MG63 (cell line): ENCODE results near the gene GRM8. TPM values are rescaled to one million over a fixed set of nuclear protein-coding genes. Genes with fewer than 3 reads are reported as not detected.

Experiments used
- DNase-seq: peaks from one replicate; pipeline ENCODE4 v3.0.0-alpha.2; 2020
- H3K27me3 ChIP-seq: fragments of 250-450 bp; sonication (Bioruptor Pico); 2 replicates; pipeline ENCODE4 v1.5.1; 2020; ENCODE audit warnings: mild to moderate bottlenecking, moderate library complexity
- H3K36me3 ChIP-seq: fragments of 250-450 bp; sonication (Bioruptor Pico); 2 replicates; pipeline ENCODE4 v1.5.1; 2020; ENCODE audit warnings: mild to moderate bottlenecking, moderate library complexity
- H3K4me3 ChIP-seq: fragments of 250-450 bp; sonication (Bioruptor Pico); 2 replicates; pipeline ENCODE4 v1.5.1; 2020; ENCODE audit warnings: mild to moderate bottlenecking, moderate library complexity
- H3K9me3 ChIP-seq: fragments of 250-450 bp; sonication (Bioruptor Pico); 2 replicates; pipeline ENCODE4 v1.5.1; 2020; ENCODE audit warnings: mild to moderate bottlenecking, moderate library complexity
- total RNA-seq: library from RNA; depleted of rRNA; stranded (reverse); fragments of >200 nt; shearing (Covaris generic); gene quantifications from 2 replicates; pipeline ENCODE4 v1.2.3, GENCODE V29; 2014; ENCODE audit warnings: low replicate concordance

Gene GRM8
- total RNA-seq, 1 experiment from 2014 or later = not detected

DNA sequence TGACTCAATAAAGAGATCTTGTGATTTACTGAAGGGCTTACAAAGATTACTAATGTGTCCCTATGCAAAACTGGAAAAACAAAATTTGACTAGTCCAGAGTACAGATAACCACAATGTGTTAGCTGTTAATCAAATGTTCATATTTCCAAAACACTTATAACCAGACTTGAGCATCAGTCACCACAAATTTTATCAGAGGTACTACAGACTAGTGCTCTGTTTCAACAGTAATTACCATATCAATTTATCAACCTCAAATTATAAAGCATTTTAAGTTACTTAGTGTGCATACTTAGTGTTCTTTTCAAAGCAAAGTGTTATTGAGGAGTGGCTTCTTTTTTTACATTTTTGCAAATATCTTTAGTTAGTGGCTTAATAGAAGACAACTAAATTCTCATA, 765.9 kb downstream of the GRM8 start:
- Histone ChIP-seq H3K27me3 (no peaks in the 10 kb centered on the region), H3K4me3 (no peak overlapping the region), H3K36me3 (no peaks in the 10 kb centered on the region), H3K9me3 (no peaks in the 10 kb centered on the region)
- DNase-seq = no peak

DNA sequence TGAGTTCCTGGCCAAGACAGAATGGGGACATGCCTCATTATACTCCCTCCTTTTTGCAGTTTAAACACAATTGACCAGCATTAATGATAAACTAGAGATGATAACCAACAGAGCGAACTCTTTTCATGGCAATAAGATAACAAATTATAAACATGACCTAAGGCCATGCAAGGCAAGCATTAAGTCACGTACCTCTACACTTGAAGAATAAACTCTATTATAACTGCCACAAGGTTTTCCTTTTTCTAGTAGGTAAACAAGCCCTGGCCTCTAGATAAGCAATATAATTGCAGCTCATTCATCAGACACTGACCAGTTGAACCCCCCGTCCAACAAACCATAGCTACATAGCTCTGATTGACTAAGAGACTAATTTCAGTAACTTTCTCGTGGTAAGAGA, 767.0 kb downstream of the GRM8 start:
- no peak for DNase-seq
- no peak overlapping the region for H3K4me3 ChIP-seq
- H3K27me3 ChIP-seq = no peaks in the 10 kb centered on the region
- H3K36me3 ChIP-seq = no peaks in the 10 kb centered on the region
- no peaks in the 10 kb centered on the region for H3K9me3 ChIP-seq

DNA sequence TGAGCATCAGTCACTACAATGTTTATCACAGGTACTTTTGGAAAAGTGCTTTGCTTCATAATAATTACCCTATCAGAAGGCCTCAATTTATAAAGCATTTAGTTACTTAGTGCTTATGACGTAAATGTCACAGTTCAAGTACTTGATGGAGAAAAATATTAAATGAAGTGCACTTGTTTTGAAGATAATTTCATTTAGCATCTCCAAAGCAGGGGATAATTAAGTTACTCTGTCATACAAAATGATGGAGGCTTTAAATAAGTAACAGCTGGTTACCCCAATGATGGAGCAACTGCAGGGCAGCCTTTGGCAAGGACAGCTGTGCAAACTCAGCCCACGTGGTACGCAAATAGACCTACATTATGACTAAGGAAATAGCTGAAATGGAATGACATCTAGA, 768.8 kb downstream of the GRM8 start:
- no peaks in the 10 kb centered on the region for H3K27me3 ChIP-seq
- H3K4me3 ChIP-seq = no peak overlapping the region
- no peaks in the 10 kb centered on the region for H3K36me3 ChIP-seq
- no peaks in the 10 kb centered on the region for H3K9me3 ChIP-seq
- peak; percentile 12 for DNase-seq

DNA sequence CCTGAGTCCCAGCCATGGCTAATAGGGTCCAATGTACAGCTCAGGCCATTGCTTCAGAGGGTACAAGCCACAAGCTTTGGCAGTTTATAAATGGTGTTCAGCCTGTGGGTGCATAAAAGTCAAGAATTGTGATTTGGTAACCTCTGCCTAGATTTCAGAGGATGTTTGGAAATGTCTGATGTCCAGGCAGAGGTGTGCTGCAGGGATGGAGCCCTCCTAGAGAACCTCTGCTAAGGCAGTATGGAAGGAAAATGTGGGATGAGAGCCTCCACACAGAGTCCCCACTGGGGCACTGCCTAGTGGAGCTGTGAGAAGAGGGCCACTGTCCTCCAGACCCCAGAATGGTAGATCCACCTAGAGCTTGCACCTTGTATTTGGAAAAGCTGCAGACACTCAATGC, 779.9 kb downstream of the GRM8 start:
- Histone ChIP-seq H3K9me3 (no peaks in the 10 kb centered on the region; the same call in 1 of the 2 replicates), H3K27me3 (no peaks in the 10 kb centered on the region), H3K36me3 (no peaks in the 10 kb centered on the region), H3K4me3 (no peak overlapping the region)
- DNase-seq = no peak

DNA sequence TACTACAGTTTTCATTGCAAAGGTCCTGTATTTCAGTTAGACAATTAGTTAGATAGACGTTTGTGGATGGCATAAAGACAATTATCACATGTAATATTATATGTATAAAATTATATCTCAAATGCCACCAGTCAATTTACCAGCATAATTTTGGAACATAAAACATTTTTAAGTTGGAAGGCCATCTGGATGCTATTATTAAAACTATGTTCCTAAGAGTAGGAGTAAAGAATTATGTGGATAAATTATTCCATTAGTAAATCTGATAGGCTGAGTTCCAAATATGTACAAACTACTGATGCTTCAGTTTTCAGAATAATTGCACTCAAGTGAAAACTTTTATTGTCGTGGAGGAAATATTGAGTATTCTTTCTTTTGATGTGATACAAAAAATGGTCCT, 790.3 kb downstream of the GRM8 start:
- H3K9me3 ChIP-seq = no peaks in the 10 kb centered on the region; the same call in 1 of the 2 replicates
- no peak for DNase-seq
- H3K4me3 ChIP-seq = no peak overlapping the region
- no peaks in the 10 kb centered on the region for H3K27me3 ChIP-seq
- H3K36me3 ChIP-seq = no peaks in the 10 kb centered on the region

DNA sequence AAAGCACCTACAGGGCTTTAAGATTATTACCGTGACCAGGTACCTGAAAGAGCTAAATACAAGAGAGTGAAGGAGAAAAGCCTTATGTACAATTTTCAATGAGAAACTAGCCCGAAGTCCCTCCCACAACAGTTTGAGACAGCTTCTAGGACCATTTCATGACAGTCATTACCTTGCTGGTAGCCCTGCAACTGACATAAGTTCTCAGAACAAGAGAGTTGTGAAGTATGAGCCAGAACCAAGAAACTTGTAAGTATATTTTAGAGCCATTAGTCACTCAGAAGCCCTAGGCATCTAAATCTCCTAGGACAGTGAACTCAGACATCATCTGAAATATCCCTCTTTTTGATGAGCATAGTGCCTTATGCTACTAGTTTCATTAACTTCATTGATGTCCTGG, 792.1 kb downstream of the GRM8 start:
- no peak for DNase-seq
- no peak overlapping the region for H3K4me3 ChIP-seq
- no peaks in the 10 kb centered on the region for H3K36me3 ChIP-seq
- H3K27me3 ChIP-seq = no peaks in the 10 kb centered on the region
- no peaks in the 10 kb centered on the region; the same call in 1 of the 2 replicates for H3K9me3 ChIP-seq

DNA sequence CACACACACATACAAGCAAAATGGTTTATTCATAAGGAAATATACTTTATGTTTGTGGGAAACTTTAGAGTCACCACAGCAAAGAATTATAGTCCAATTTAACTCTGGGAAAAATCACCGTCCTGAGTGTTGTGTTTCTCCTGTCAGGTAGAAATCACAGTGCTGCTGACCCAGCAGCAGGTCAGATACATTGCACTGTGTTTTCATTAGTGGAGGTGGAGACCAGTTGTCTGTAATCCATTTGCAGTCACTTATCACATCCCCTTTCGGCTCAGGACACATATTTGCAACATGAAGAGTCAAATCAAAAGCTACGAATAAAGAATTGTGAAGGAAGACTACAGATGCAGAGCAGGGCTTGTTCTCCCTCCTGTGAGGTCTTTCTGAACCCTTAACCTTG, 799.6 kb downstream of the GRM8 start:
- DNase-seq = no peak
- no peaks in the 10 kb centered on the region for H3K27me3 ChIP-seq
- H3K9me3 ChIP-seq = no peaks in the 10 kb centered on the region
- H3K4me3 ChIP-seq = no peak overlapping the region
- H3K36me3 ChIP-seq = no peaks in the 10 kb centered on the region

DNA sequence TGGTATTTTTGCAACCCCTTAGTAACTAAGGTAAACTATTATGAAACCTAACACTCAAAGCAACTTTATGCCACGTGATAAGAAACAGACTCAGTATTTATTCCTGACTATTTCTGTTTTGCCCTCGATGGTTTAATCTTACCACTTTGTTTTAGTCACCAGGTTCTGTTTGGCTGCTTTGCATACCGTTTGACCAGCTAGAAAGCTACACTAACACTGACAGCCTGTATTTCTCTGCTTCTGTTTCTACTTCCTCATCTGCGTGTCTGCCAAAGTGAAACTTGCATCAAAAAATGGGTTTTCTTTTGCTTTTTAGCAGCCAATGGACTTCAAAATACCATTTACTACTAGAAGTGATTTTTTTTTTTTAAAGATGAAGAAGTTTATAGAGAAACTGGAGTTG, 802.5 kb downstream of the GRM8 start:
- Histone ChIP-seq H3K36me3 (no peaks in the 10 kb centered on the region), H3K27me3 (no peaks in the 10 kb centered on the region), H3K9me3 (no peaks in the 10 kb centered on the region), H3K4me3 (no peak overlapping the region)
- DNase-seq = no peak

DNA sequence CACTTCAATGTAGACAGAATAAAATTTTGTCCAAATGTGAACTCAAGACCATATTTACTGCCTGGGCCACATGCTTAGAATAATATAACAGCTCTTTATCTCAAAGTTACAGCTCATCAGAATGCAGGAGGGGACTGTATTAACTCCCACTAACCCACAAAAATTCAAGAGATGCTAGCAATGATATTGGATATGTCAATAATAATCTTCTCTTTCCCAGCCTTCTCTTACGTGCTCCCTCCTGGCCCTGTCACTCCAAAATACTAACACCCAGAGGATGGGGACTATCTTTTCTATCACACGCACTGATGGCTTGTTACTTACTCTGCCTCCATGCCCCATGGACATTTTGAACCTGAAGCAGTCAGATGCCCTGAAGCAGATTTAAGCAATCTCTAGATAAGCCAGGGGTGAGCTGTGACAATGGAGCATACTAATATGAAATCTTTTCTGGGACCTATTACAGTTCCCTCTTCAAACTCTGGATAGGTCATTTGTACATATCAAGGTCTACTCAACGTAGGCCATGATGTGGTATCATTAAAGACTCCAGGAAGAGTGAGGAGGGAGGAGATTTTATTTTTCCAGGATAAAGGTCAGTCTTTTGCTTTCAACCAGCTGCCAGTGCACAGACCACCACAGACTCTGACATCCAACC, 803.0 kb downstream of the GRM8 start:
- Histone ChIP-seq H3K4me3 (no peak overlapping the region), H3K36me3 (no peaks in the 10 kb centered on the region), H3K9me3 (no peaks in the 10 kb centered on the region), H3K27me3 (no peaks in the 10 kb centered on the region)
- no peak for DNase-seq

DNA sequence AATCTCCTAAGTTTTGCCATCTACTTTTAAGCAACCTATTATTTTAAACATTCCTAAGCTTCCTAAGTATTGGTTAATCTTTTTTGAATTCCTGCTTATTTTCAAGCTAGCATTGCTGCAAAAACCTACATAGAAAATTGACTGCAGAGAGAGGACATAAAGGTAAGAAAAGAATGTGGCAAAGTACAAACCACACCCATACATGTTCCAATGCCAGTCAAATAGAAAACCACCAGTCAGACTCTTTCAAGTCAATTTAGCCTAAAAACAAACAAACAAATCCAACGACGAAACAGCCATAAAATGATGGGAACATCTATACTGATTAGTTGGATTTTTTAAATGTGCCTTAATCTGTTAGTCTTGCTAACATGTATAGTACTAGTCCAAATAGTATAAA, 804.8 kb downstream of the GRM8 start:
- Histone ChIP-seq H3K36me3 (no peaks in the 10 kb centered on the region), H3K4me3 (no peak overlapping the region), H3K9me3 (no peaks in the 10 kb centered on the region), H3K27me3 (no peaks in the 10 kb centered on the region)
- no peak for DNase-seq

DNA sequence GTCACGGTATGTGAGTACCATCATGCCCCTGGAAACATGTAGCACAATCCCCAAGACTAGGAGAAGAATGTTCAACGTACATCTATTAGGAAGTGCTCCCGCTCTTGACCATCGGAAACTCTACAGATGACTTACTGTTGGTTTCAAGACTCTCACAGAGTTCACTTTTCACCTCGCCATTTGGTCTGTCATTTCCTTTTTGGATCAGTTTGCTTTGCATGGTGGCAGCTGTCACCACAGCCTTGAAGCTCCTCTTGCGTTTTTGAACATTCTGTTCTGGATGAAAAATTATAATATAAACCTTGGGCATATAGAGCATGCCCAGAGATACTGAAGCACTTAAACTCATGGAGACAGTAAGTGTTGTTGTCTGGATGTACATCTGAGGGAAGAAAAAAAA, 806.8 kb downstream of the GRM8 start:
- H3K36me3 ChIP-seq = no peaks in the 10 kb centered on the region
- H3K27me3 ChIP-seq = no peaks in the 10 kb centered on the region
- H3K4me3 ChIP-seq = no peak overlapping the region
- no peaks in the 10 kb centered on the region for H3K9me3 ChIP-seq
- DNase-seq = no peak

DNA sequence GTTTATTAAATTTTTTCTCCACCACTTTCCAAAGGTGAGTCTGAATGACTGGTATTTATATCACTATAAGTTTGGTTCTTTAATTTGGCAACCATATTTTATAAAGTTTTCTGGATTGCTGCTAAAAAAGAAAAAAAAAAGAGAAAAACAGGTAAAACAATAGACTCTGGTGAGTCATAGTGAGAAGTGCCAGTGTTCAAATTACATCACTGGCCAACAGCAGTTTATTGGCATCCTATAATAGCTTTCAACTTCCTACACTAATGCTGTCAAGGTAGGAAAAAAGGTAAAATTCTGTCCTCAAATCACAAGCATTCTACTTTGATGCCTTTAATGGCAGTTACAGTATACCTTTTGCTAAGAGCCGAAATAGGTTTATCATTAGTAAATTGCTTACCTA, 808.8 kb downstream of the GRM8 start:
- H3K27me3 ChIP-seq = no peaks in the 10 kb centered on the region
- H3K4me3 ChIP-seq = no peak overlapping the region
- H3K9me3 ChIP-seq = no peaks in the 10 kb centered on the region
- H3K36me3 ChIP-seq = no peaks in the 10 kb centered on the region
- DNase-seq = no peak

DNA sequence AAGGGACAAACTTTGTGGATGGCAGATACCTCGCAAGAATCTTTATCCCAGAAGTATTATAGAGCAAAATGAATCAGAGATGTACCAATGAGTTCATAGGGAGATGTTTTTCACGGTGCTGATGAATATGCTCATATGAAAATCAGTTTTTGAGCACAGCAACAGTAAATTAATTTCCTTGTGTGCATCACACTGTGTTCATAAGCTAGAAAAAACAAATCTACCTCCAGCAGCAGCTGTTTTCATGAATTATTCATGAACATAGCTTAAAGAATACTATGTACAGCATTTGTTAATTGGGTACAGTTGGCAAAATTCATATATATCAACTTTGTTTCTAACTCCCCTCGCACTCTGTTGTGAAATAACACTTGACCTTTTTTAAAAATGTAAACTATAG, 809.8 kb downstream of the GRM8 start:
- Histone ChIP-seq H3K27me3 (no peaks in the 10 kb centered on the region), H3K36me3 (no peaks in the 10 kb centered on the region), H3K9me3 (no peaks in the 10 kb centered on the region), H3K4me3 (no peak overlapping the region)
- DNase-seq = no peak

DNA sequence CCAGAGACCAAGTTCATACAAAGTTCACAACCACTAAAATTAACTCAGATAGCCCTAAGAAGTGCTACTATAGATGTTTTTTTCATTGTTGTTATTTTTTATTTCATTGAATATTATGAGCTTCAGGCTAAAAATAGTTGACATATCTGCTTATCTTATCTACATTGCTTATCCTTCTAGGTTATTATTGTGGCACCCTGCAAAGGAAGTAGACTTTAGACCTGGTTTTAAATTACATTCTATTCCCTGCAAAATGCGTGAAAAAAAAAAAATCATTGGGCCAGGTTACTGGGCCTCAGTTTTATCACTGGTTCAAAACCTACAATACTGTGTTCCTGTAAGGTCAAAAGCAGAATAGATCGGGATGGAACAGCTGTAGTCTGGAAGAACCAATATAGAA, 811.0 kb downstream of the GRM8 start:
- H3K36me3 ChIP-seq = no peaks in the 10 kb centered on the region
- no peaks in the 10 kb centered on the region for H3K9me3 ChIP-seq
- DNase-seq = no peak
- no peak overlapping the region for H3K4me3 ChIP-seq
- H3K27me3 ChIP-seq = no peaks in the 10 kb centered on the region

DNA sequence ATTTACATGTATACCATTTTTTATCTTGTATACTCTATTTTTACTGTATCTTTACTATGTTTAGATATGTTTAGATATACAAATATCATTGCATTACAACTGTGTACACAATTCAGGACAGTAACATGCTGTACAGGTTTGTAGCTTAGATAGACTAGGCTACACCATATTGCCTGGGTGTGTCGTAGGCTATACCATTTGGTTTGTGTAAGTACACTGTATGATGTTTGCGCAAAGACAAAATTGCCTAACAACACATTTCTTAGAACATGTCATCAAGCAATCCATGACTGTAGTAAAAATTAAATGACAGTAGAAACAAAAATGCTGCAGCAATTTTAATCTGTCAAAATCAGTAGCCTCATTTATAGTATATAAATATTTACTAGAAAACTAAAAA, 812.2 kb downstream of the GRM8 start:
- no peaks in the 10 kb centered on the region for H3K36me3 ChIP-seq
- H3K27me3 ChIP-seq = no peaks in the 10 kb centered on the region
- no peaks in the 10 kb centered on the region for H3K9me3 ChIP-seq
- H3K4me3 ChIP-seq = no peak overlapping the region
- DNase-seq = no peak

DNA sequence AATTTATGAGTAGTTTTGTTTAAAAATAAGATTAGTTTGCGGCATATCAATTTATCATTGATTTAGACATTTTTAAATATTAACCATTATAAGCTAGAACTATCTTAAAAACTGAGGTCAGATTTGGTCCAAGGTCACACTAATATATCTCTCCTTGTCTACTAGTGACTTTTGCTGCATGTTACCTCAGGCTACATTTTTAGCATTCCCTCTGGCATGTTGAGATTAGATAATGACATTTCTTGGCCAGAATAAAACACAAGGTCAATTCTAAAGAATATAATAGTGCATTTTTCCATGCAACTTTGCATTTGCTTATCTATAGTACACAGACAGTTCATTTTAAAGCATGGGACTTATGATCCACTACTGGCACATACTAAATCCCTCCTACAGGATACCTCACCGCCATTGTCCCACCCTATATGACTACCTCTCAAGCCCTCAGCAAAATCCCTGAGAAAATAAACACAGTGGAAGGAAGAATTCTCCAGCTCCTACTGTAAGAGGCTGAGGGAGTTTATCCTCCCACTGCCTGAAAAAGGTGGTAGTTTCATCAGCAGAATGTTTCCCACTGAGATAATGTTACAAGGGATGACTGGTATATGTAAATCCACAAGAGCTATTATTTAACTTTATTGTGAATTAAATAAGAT, 816.4 kb downstream of the GRM8 start:
- no peaks in the 10 kb centered on the region for H3K36me3 ChIP-seq
- H3K4me3 ChIP-seq = no peak overlapping the region
- H3K9me3 ChIP-seq = no peaks in the 10 kb centered on the region
- H3K27me3 ChIP-seq = no peaks in the 10 kb centered on the region
- DNase-seq = peak; percentile 1

DNA sequence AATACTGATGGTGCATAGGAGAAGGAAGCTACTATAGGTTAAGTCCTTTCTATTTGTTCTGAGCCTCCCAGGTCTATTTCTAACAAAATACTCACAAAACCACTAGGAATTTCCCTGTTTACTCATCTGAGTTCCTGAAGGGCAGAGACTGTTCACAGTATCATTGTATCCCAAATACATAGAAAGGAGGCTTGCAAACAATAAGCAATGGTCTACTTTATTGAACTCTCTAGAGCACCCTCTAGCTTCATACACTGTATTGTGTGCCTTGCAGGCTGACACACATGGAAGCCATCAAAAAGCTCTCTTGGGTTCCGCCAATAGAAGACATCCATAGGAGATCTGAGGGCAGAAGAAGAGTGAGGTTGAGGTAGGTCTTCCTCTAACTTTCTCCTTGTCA, 826.1 kb downstream of the GRM8 start:
- H3K9me3 ChIP-seq = no peaks in the 10 kb centered on the region
- H3K27me3 ChIP-seq = no peaks in the 10 kb centered on the region
- no peak for DNase-seq
- H3K36me3 ChIP-seq = no peaks in the 10 kb centered on the region
- H3K4me3 ChIP-seq = no peak overlapping the region

DNA sequence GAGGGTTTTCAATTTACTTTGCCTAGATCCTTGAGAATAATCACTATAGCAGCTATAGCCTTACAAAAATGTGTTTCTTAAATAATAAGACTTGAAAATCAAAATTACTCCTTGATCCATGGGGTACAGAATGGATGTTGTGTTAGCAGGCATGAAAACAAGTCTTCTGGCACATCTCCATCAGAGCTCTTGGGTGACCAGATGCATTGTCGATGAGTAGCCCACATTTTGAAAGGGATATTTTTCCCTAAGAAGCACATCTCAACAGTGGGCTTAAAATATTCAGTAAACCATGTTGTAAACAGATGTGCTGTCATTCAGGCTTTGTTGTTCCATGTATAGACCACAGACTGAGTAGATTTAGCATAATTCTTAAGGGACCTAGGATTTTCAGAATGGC, 827.8 kb downstream of the GRM8 start:
- Histone ChIP-seq H3K9me3 (no peaks in the 10 kb centered on the region), H3K4me3 (no peak overlapping the region), H3K27me3 (no peaks in the 10 kb centered on the region), H3K36me3 (no peaks in the 10 kb centered on the region)
- DNase-seq = no peak
